Measurements from ENCODE around the gene NAA11. TPM values are rescaled to one million over a fixed set of nuclear protein-coding genes. Genes with fewer than 3 reads are reported as not detected.

NAA11 gene
- 3.9 and 21.0 TPM in 2 replicates for total RNA-seq

DNA sequence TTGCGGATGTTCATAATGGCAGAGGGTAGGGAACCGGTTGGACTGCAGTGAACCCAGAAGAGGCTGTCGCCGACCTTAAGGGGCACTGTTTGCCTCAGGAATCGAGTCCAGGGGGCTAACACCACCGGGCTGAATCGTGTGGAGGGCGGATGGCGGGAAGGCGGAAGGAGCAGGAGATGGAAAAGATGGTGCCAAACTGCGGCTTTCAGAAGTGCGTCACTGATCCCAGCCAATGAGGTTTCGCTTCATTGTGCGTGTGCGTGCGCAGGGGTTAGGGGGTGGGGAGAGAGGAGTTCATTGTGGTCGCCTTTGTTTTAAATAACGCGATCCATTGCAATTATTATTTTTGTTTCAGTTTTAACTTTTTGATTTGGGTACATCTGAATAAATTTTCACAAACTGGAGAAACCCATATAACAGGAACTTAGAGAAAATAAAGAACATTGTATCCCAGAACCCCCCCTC lies at the start of gene NAA11:
TSS of gene NAA11 (minus strand) at position 198 of the 465 bp plus-strand sequence. CDS start at position 14, 184 bp downstream.

Other genes with a start within 250 kb of the NAA11 start
- gene GK2, start 82.2 kb upstream of the NAA11 start, total RNA-seq: not detected in 2 replicates